GM12864 (cell line): ENCODE results near the gene WDR49.

Experiments used
- DNase-seq: peaks from one replicate; pipeline ENCODE4 v3.0.0-alpha.2; 2011; ENCODE audit warnings: low read depth
- H3K4me3 ChIP-seq: 2 replicates; pipeline ENCODE4 v1.5.1; 2011; ENCODE audit warnings: mild to moderate bottlenecking, low read depth, low read length, control low read depth
- TF ChIP-seq, protein P1 (sequence below): IDR thresholded peaks from 2 replicates; pipeline ENCODE4 v1.5.1; 2011; ENCODE audit warnings: low read depth, mild to moderate bottlenecking, moderate library complexity, low read length, control low read depth, inconsistent platforms; ENCODE audit errors: missing control alignments

The WDR49 gene

GRCh38 chr3:167605871-167606270 is 47.9 kb downstream of the WDR49 start:
- no peak overlapping the region for H3K4me3 ChIP-seq
- no peak for DNase-seq
- TF ChIP-seq, protein P1, sequence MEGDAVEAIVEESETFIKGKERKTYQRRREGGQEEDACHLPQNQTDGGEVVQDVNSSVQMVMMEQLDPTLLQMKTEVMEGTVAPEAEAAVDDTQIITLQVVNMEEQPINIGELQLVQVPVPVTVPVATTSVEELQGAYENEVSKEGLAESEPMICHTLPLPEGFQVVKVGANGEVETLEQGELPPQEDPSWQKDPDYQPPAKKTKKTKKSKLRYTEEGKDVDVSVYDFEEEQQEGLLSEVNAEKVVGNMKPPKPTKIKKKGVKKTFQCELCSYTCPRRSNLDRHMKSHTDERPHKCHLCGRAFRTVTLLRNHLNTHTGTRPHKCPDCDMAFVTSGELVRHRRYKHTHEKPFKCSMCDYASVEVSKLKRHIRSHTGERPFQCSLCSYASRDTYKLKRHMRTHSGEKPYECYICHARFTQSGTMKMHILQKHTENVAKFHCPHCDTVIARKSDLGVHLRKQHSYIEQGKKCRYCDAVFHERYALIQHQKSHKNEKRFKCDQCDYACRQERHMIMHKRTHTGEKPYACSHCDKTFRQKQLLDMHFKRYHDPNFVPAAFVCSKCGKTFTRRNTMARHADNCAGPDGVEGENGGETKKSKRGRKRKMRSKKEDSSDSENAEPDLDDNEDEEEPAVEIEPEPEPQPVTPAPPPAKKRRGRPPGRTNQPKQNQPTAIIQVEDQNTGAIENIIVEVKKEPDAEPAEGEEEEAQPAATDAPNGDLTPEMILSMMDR: no peak

GRCh38 chr3:167602041-167602440 is 51.7 kb downstream of the WDR49 start:
- no peak overlapping the region for H3K4me3 ChIP-seq
- TF ChIP-seq, protein P1: no peak
- DNase-seq: no peak

DNA sequence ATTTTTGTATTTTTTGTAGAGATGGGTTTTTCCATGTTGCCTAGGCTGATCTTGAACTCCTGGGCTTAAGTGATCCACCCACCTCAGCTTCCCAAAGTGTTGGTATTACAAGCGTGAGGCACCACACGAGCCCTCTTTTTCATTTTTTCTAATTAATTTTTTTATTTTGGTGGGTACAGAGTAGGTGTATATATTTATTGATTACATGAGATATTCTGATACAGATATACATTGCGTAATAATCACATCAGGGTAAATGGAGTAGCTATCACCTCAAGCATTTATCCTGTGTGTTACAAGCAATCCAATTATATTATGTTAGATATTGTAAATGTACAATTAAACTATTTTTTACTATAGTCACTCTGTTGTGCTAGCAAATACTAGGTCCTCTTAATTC is 66.1 kb downstream of the WDR49 start:
- DNase-seq: no peak
- TF ChIP-seq, protein P1: no peak
- no peak overlapping the region for H3K4me3 ChIP-seq

DNA sequence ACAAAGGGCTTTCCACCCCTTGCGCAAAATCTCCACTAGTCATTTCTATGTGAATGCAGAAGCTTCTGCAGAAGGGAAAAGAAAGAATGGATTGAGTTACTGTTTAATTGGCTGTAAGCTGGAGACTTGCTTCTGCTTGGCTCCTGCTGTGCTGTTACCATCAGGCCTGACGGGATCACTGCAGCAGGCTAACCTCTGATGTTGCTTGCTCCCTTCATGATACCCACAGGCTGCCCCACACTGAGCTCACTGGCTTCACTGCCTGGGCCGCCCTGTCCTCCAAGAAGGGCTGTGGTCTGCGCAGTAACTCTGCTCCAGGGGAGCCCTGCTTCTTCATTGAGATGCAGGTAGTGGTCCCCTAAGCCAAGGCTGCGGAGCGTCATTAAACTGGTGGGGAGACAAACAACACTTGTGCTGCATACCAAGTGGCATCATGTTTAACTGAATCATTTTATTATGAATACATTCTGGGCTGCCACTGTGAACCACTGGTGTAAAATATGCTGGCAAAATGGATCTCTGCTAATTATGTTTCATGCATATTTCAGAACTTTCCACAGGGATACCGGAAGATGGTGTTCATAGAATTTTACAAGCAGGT is 78.6 kb downstream of the WDR49 start:
- TF ChIP-seq, protein P1: no peak
- DNase-seq: no peak
- H3K4me3 ChIP-seq: no peak overlapping the region

- no peak for DNase-seq
- no peak overlapping the region for H3K4me3 ChIP-seq
- TF ChIP-seq, protein P1: no peak
Observed at GRCh38 chr3:167572991-167573390, 80.8 kb downstream of the WDR49 start.

GRCh38 chr3:167568634-167569033 is 85.1 kb downstream of the WDR49 start:
- DNase-seq: no peak
- H3K4me3 ChIP-seq: no peak overlapping the region
- TF ChIP-seq, protein P1: no peak

GRCh38 chr3:167565489-167565888 is 88.3 kb downstream of the WDR49 start:
- H3K4me3 ChIP-seq: no peak overlapping the region
- TF ChIP-seq, protein P1: no peak
- DNase-seq: no peak
